Measurements from ENCODE around the gene SEMA4F.

Gene SEMA4F

GRCh38 chr2:74693668-74694067 is 39.6 kb downstream of the SEMA4F start:
- no peak overlapping the region for H3K4me3 ChIP-seq (replicated peaks; ENCODE audit: low read depth, low read length)
- no peak for DNase-seq (ENCODE audit: low read depth)
- no peak for TF ChIP-seq CTCF (IDR thresholded peaks at IDR 0.05; ENCODE audit: low read length, missing control alignments)

- no peak for TF ChIP-seq CTCF (IDR thresholded peaks at IDR 0.05; ENCODE audit: low read length, missing control alignments)
- no peak overlapping the region for H3K4me3 ChIP-seq (replicated peaks; ENCODE audit: low read depth, low read length)
- DNase-seq (ENCODE audit: low read depth), result no peak
Measured at GRCh38 chr2:74694281-74694680, 40.2 kb downstream of the SEMA4F start.

- no peak for DNase-seq (ENCODE audit: low read depth)
- TF ChIP-seq CTCF (IDR thresholded peaks at IDR 0.05; ENCODE audit: low read length, missing control alignments), result no peak
- no peak overlapping the region for H3K4me3 ChIP-seq (replicated peaks; ENCODE audit: low read depth, low read length)
Measured at GRCh38 chr2:74695663-74696062, 41.6 kb downstream of the SEMA4F start.

- TF ChIP-seq CTCF (IDR thresholded peaks at IDR 0.05; ENCODE audit: low read length, missing control alignments), result no peak
- peak; percentile 74 for DNase-seq (ENCODE audit: low read depth)
Measured at GRCh38 chr2:74696829-74697228, 42.8 kb downstream of the SEMA4F start.

GRCh38 chr2:74700643-74701372 is 46.8 kb downstream of the SEMA4F start:
- H3K4me3 ChIP-seq (replicated peaks; ENCODE audit: low read depth, low read length), result no peak overlapping the region
- no peak for TF ChIP-seq CTCF (IDR thresholded peaks at IDR 0.05; ENCODE audit: low read length, missing control alignments)
- DNase-seq (ENCODE audit: low read depth), result no peak

More at GRCh38 chr2:74696829-74697228, 42.8 kb downstream of the SEMA4F start:
- no peak overlapping the region for H3K4me3 ChIP-seq (replicated peaks; ENCODE audit: low read depth, low read length)

- no peak overlapping the region for H3K4me3 ChIP-seq (replicated peaks; ENCODE audit: low read depth, low read length)
- no peak for TF ChIP-seq CTCF (IDR thresholded peaks at IDR 0.05; ENCODE audit: low read length, missing control alignments)
- no peak for DNase-seq (ENCODE audit: low read depth)
Measured at GRCh38 chr2:74702001-74702715, 48.1 kb downstream of the SEMA4F start.

Data from fibroblast of pulmonary artery (primary cell).